ENCODE measurements around the gene LNX2. TPM values are rescaled to one million over a fixed set of nuclear protein-coding genes. Genes with fewer than 3 reads are reported as not detected.

Gene LNX2
- total RNA-seq, 1 donor, result 4.8 TPM

GRCh38 chr13:27497563-27498230, 122.6 kb downstream of the LNX2 start:
- no peaks in the 10 kb centered on the region for H3K9me3 ChIP-seq (ENCODE audit: low read depth, low read length)
- H3K4me3 ChIP-seq (ENCODE audit: low read length), result no peak overlapping the region

GRCh38 chr13:27496536-27497273, 123.6 kb downstream of the LNX2 start:
- no peak overlapping the region for H3K4me3 ChIP-seq (ENCODE audit: low read length)
- no peaks in the 10 kb centered on the region for H3K9me3 ChIP-seq (ENCODE audit: low read depth, low read length)
- no peaks in the 10 kb centered on the region for H3K4me1 ChIP-seq (ENCODE audit: insufficient read depth, low read length)
- no peaks in the 10 kb centered on the region for H3K27me3 ChIP-seq (ENCODE audit: insufficient read depth, low read length)

More at GRCh38 chr13:27497563-27498230, 122.6 kb downstream of the LNX2 start:
- no peaks in the 10 kb centered on the region for H3K27me3 ChIP-seq (ENCODE audit: insufficient read depth, low read length)
- no peaks in the 10 kb centered on the region for H3K4me1 ChIP-seq (ENCODE audit: insufficient read depth, low read length)

- Histone ChIP-seq H3K4me3 (ENCODE audit: low read length) (no peak overlapping the region), H3K27me3 (ENCODE audit: insufficient read depth, low read length) (no peaks in the 10 kb centered on the region)
These were observed 124.3 kb downstream of the LNX2 start for GRCh38 chr13:27496006-27496405.

More at GRCh38 chr13:27496006-27496405, 124.3 kb downstream of the LNX2 start:
- no peaks in the 10 kb centered on the region for H3K4me1 ChIP-seq (ENCODE audit: insufficient read depth, low read length)
- H3K9me3 ChIP-seq (ENCODE audit: low read depth, low read length), result no peaks in the 10 kb centered on the region

Other genes starting within 250 kb of the LNX2 start
- gene GTF3A, start 195.9 kb downstream of the LNX2 start, total RNA-seq, result 242 TPM
- 29.7 TPM for gene MTIF3, start 170.0 kb downstream of the LNX2 start, total RNA-seq
- gene POLR1D, start 1.4 kb upstream of the LNX2 start, total RNA-seq, result 156 TPM
- not detected for gene GSX1, start 172.0 kb upstream of the LNX2 start, total RNA-seq